BJ (cell line): Measurements from ENCODE around the gene MYOC. TPM values are rescaled to one million over a fixed set of nuclear protein-coding genes. Genes with fewer than 3 reads are reported as not detected.

ENCODE experiments used
- CTCF ChIA-PET: fragments of 350-600 bp; formaldehyde crosslinking; extraction: SDS; loops from one replicate; lab custom pipeline; 2021; ENCODE audit warnings: antibody characterized with exemption, inconsistent platforms; lab: Yijun Ruan, JAX
- POLR2A ChIA-PET: fragments of 300-600 bp; sonication (Branson Sonifier 250); formaldehyde crosslinking; extraction: SDS; loops from one replicate; lab custom pipeline; 2021; ENCODE audit warnings: antibody characterized with exemption; lab: Charles Lee
- DNase-seq: peaks from one replicate; pipeline ENCODE4 v3.0.0-alpha.2; 2011; ENCODE audit warnings: low read depth
- H3K27me3 ChIP-seq: 2 replicates; pipeline ENCODE4 v1.6.0; 2011; ENCODE audit warnings: low read length; ENCODE audit not compliant: control insufficient read depth, insufficient read depth
- H3K36me3 ChIP-seq: 2 replicates; pipeline ENCODE4 v1.5.1; 2011; ENCODE audit warnings: low read length; ENCODE audit not compliant: control insufficient read depth, insufficient read depth
- H3K4me3 ChIP-seq: 2 replicates; pipeline ENCODE4 v1.5.1; 2011; ENCODE audit warnings: low read depth, mild to moderate bottlenecking, control low read depth, low read length
- CTCF ChIP-seq: IDR thresholded peaks from 2 replicates; pipeline ENCODE4 v1.5.1; 2011; ENCODE audit warnings: low read depth, mild to moderate bottlenecking, control low read depth, inconsistent platforms, low read length, moderate library complexity; ENCODE audit not compliant: insufficient read depth
- polyA plus RNA-seq: library from polyadenylated mRNA; depleted of rRNA; stranded (reverse); fragments of >200 nt; gene quantifications from 2 replicates; pipeline ENCODE4 v1.2.3, GENCODE V29; 2011; rRNA removed

MYOC gene
- polyA plus RNA-seq, 1 experiment = 0.05 TPM

DNA sequence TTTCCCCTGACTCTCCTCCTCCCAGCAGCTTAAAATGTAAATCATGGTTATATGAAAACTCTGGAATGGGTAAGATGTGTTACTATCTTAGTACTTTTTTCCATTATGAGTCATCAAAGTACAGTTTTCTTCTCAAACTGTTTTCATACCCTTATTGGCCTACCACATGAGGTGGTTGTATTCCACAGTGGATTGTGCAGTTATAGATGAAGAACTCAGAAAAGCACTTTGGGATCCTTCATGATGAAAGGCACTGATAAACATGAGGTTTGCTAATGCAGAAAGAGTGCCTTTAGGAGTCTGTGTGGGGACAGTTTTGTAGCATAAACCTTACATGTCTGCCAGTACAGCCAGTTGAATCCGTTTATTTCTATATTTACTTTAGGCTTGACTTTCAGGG, 62.5 kb downstream of the MYOC start:
- no peak for TF ChIP-seq CTCF
- no peak for DNase-seq
- Histone ChIP-seq H3K36me3 (peaks cover 14% of the 10 kb centered on the region), H3K27me3 (no peaks in the 10 kb centered on the region), H3K4me3 (no peak overlapping the region)
- ChIA-PET POLR2A (interaction anchor here (0.6 kb wide), 1 partner anchor 647 kb away, joined by 9 read pairs; no protein-coding TSS in a partner anchor), CTCF (no interaction called here)

DNA sequence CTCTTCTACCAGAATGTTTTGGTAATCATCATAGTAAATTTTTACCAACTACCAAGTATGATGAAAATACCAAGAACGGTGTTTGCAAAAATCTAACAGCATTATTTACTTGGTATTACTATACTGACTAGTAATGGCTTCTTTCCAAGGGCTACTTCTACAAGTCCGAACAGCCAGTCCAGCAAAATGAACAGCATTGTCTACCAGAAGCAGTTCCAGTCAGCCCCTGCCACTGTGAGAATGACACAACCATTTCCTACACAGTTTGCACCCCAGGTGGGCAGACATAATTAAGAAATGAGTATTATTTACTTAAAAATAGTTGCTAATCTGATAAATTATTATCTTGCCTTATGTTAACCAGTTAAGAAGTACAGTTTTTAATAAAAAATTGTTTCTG, 64.3 kb downstream of the MYOC start:
- TF ChIP-seq CTCF = no peak
- no peak overlapping the region for H3K4me3 ChIP-seq
- ChIA-PET POLR2A (interaction anchor here (0.6 kb wide), 1 partner anchor 10 kb away, joined by 6 read pairs; no protein-coding TSS in a partner anchor), CTCF (no interaction called here)
- no peaks in the 10 kb centered on the region for H3K27me3 ChIP-seq
- DNase-seq = no peak
- peaks cover 20% of the 10 kb centered on the region for H3K36me3 ChIP-seq

DNA sequence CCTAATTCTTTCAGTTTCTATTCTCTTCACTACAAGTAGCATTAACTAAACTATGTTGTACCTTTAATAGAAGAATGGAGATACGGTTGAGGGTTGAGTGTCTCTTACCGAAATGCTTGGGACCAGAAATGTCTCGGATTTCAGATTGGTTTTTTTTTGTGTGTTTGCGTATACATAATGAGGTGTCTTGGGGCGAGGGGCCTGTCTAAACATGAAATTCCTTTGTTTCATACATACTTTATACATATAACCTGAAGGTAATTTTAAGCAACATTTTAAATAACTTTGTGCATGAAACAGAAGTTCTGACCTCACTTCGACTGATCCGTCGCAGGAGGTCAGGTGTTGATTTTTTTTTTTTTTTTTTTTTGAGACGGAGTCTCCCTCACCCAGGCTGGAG, 66.8 kb downstream of the MYOC start:
- TF ChIP-seq CTCF = no peak
- ChIA-PET POLR2A (no interaction called here), CTCF (no interaction called here)
- DNase-seq = no peak
- Histone ChIP-seq H3K27me3 (no peaks in the 10 kb centered on the region), H3K4me3 (no peak overlapping the region), H3K36me3 (peaks cover 14% of the 10 kb centered on the region)

Other genes with a start within 250 kb of the MYOC start
- 27.2 and 39.5 TPM in 2 replicates for gene PRRC2C, start 167.2 kb downstream of the MYOC start, polyA plus RNA-seq
- not detected in 2 replicates for gene MYOCOS, start 30.4 kb downstream of the MYOC start, polyA plus RNA-seq
- gene VAMP4, start 89.4 kb upstream of the MYOC start, polyA plus RNA-seq = 4.5 and 9.9 TPM in 2 replicates
- gene METTL13, start 129.0 kb upstream of the MYOC start, polyA plus RNA-seq = 25.9 and 30.1 TPM in 2 replicates
- gene DNM3, start 188.8 kb upstream of the MYOC start, polyA plus RNA-seq = 0.26 and 0.31 TPM in 2 replicates